K562 (cell line): ENCODE data around the gene LHPP. TPM values are rescaled to one million over a fixed set of nuclear protein-coding genes. Genes with fewer than 3 reads are reported as not detected.

Experiments used
- FOXJ3 ChIP-seq: sonication (generic); formaldehyde crosslinking; IDR thresholded peaks from 2 replicates; pipeline ENCODE4 v1.4.0; 2020; ENCODE audit warnings: mild to moderate bottlenecking, missing genetic modification reagents
- KLF1 ChIP-seq: fragments of 450-650 bp; IDR thresholded peaks from 2 replicates; pipeline ENCODE4 v1.6.1; 2016; ENCODE audit warnings: missing genetic modification characterization, missing compliant biosample characterization
- USF1 ChIP-seq: sonication (generic); formaldehyde crosslinking; IDR thresholded peaks from 2 replicates; pipeline ENCODE4 v1.9.0; 2022; ENCODE audit warnings: mild to moderate bottlenecking, missing genetic modification reagents
- ZNF445 ChIP-seq: fragments of 250-450 bp; sonication (Bioruptor Pico); IDR thresholded peaks from 2 replicates; pipeline ENCODE4 v1.4.0; 2020; ENCODE audit warnings: low read depth, mild to moderate bottlenecking, moderate library complexity
- polyA plus RNA-seq, 8 experiments: library from polyadenylated mRNA; depleted of rRNA in 4 of 8; stranded (reverse) in 5 of 8; unstranded in 3 of 8; fragments of >200 nt; fragmentation: Nextera tagmentation in 2 of 8; fragmentation: Illumina TruSeq in 1 of 8; extraction: Ambion mirVana in 2 of 8; extraction: Trizol in 1 of 8; gene quantifications; 2 replicates each; pipeline versions ENCODE4 v1.2.1 to v1.2.3, GENCODE V29; 2011 to 2014; ENCODE audit warnings: inconsistent platforms in 1 of 8, missing spikeins in 1 of 8
- total RNA-seq, 7 experiments: library from RNA; depleted of rRNA in 6 of 7; stranded (reverse); fragments of >200 nt in 6 of 7; fragmentation: Illumina TruSeq in 2 of 7; extraction: Trizol in 2 of 7; gene quantifications; 2 replicates each; pipeline versions ENCODE4 v1.2.1 to v1.2.3, GENCODE V29; 2011 to 2021; ENCODE audit warnings: low replicate concordance in 1 of 7
- TF ChIP-seq, protein P1 (sequence below): fragments of 450-650 bp; IDR thresholded peaks from 2 replicates; pipeline ENCODE4 v1.6.1; 2016
- TF ChIP-seq, protein P2 (sequence below): sonication (generic); formaldehyde crosslinking; IDR thresholded peaks from 2 replicates; pipeline ENCODE4 v1.8.0; 2023; ENCODE audit warnings: missing genetic modification reagents, mild to moderate bottlenecking, borderline replicate concordance

LHPP gene
- total and polyA plus RNA-seq, 9 of the 15 experiments (the other 6 are each of a cell fraction or from before 2014, with no cell fraction given), result 0.34 to 7.4 (median 3.0) TPM

DNA sequence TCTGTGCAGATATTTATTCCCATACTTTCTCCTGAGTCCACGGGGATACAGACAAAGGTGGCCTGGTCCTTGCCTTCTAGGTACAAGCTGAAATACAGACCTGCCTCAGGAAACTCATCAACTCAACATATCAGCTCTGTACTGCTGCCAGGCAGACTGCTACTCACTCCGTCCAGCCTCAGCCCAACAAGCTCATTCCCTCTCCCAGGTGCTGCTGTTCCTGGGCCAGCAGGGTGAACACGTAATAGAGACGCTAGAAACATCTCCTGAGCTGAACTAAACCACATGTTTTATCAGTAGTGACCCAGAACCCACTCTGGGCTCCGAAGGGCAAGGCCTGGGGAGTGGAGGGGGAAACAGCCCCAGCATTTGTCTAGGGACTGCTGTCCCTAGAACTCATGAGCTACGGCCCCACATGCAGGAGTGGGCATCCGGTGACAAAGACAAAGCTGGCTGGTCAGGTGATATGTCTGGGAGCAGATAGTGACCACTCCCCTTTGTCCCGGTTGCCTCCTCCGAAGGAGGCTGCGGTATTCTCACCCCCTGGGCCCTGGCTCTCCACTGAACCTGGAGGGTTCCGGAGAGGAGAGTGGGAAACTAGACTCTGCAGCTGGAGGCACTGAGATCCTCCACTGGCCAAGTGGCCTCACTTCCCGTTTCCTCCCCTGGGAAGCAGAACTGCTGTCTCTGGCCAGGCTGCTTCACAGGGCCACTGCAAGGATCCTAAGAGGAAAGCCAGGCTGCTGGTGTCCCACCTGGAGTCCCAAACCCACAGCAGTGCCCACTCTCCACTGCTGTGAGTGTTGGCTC, 166.4 kb downstream of the LHPP start (continued):
- peak; percentile 74 for TF ChIP-seq USF1 (CRISPR knock-in tag)
- no peak for TF ChIP-seq KLF1 (tag)
- no peak for TF ChIP-seq FOXJ3 (CRISPR knock-in tag)
- no peak for TF ChIP-seq ZNF445 (CRISPR knock-in tag)
- TF ChIP-seq, protein P1, sequence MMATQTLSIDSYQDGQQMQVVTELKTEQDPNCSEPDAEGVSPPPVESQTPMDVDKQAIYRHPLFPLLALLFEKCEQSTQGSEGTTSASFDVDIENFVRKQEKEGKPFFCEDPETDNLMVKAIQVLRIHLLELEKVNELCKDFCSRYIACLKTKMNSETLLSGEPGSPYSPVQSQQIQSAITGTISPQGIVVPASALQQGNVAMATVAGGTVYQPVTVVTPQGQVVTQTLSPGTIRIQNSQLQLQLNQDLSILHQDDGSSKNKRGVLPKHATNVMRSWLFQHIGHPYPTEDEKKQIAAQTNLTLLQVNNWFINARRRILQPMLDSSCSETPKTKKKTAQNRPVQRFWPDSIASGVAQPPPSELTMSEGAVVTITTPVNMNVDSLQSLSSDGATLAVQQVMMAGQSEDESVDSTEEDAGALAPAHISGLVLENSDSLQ, result peak; percentile 55
- TF ChIP-seq, protein P2, sequence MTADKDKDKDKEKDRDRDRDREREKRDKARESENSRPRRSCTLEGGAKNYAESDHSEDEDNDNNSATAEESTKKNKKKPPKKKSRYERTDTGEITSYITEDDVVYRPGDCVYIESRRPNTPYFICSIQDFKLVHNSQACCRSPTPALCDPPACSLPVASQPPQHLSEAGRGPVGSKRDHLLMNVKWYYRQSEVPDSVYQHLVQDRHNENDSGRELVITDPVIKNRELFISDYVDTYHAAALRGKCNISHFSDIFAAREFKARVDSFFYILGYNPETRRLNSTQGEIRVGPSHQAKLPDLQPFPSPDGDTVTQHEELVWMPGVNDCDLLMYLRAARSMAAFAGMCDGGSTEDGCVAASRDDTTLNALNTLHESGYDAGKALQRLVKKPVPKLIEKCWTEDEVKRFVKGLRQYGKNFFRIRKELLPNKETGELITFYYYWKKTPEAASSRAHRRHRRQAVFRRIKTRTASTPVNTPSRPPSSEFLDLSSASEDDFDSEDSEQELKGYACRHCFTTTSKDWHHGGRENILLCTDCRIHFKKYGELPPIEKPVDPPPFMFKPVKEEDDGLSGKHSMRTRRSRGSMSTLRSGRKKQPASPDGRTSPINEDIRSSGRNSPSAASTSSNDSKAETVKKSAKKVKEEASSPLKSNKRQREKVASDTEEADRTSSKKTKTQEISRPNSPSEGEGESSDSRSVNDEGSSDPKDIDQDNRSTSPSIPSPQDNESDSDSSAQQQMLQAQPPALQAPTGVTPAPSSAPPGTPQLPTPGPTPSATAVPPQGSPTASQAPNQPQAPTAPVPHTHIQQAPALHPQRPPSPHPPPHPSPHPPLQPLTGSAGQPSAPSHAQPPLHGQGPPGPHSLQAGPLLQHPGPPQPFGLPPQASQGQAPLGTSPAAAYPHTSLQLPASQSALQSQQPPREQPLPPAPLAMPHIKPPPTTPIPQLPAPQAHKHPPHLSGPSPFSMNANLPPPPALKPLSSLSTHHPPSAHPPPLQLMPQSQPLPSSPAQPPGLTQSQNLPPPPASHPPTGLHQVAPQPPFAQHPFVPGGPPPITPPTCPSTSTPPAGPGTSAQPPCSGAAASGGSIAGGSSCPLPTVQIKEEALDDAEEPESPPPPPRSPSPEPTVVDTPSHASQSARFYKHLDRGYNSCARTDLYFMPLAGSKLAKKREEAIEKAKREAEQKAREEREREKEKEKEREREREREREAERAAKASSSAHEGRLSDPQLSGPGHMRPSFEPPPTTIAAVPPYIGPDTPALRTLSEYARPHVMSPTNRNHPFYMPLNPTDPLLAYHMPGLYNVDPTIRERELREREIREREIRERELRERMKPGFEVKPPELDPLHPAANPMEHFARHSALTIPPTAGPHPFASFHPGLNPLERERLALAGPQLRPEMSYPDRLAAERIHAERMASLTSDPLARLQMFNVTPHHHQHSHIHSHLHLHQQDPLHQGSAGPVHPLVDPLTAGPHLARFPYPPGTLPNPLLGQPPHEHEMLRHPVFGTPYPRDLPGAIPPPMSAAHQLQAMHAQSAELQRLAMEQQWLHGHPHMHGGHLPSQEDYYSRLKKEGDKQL (CRISPR knock-in tag), result no peak
